Spleen (tissue), 7 donors: ENCODE data around the gene ZBTB7C.

Source experiments
- POLR2AphosphoS5 ChIP-seq, 3 donors: sonication (generic); formaldehyde crosslinking; IDR thresholded peaks; one replicate each; pipeline ENCODE4 v1.5.1; 2017; ENCODE audit warnings: antibody characterized with exemption in 3 of 3
- TF ChIP-seq, protein P1 (sequence below), 11 experiments: fragments of 200-600 bp in 7 of 11; fragments of 450-650 bp in 4 of 11; sonication (generic) in 4 of 11; IDR thresholded peaks in 8 of 11; conservative IDR thresholded peaks in 3 of 11; 1 replicate in 7 of 11; 2 replicates in 4 of 11; pipeline versions ENCODE4 v1.4.0 to v1.8.0; 2016 to 2021; ENCODE audit warnings: antibody characterized with exemption in 11 of 11, inconsistent platforms in 4 of 11, mild to moderate bottlenecking in 1 of 11
- donor health status: DM: no; HTN: no; CAD: no; lungs with moderate emphysema.
- donor health status: DM: no; HTN: no; CAD: no.
- donor health status: DM: no; HTN: no; CAD: no.

DNA sequence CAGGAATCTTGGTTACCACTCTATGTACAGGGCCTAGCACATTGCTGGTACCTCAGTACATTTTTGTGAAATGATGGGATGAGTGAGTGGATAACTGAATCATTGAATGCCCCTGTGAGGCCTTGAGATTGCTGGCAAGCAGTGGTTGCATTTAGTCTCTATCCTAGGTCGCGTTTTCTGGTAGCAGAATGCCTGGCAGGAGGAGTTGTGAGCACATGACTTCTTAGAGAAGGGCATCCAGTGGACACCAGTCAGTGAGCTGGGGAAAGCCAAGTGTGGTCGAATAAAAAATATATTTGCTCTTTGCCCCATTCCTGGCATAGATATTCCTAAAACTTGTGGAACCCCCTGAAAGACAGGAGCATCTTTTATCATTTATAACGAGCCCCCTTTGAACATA, 416.9 kb downstream of the ZBTB7C start:
- TF ChIP-seq, protein P1, sequence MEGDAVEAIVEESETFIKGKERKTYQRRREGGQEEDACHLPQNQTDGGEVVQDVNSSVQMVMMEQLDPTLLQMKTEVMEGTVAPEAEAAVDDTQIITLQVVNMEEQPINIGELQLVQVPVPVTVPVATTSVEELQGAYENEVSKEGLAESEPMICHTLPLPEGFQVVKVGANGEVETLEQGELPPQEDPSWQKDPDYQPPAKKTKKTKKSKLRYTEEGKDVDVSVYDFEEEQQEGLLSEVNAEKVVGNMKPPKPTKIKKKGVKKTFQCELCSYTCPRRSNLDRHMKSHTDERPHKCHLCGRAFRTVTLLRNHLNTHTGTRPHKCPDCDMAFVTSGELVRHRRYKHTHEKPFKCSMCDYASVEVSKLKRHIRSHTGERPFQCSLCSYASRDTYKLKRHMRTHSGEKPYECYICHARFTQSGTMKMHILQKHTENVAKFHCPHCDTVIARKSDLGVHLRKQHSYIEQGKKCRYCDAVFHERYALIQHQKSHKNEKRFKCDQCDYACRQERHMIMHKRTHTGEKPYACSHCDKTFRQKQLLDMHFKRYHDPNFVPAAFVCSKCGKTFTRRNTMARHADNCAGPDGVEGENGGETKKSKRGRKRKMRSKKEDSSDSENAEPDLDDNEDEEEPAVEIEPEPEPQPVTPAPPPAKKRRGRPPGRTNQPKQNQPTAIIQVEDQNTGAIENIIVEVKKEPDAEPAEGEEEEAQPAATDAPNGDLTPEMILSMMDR (IDR thresholded peaks at IDR 0.05 in 8 of 11, conservative IDR thresholded peaks at IDR 0.05 in 3 of 11), result no peak
- no peak for TF ChIP-seq POLR2AphosphoS5 (IDR thresholded peaks at IDR 0.05)
